Activated CD4-positive, alpha-beta T cell treated with anti-CD3 and anti-CD28 coated beads for 4 hours (primary cell): ENCODE data around the gene PCBP1.
A peak's percentile ranks its signal among the peaks of the same experiment; 100 is the strongest.
"Not testable (repeated sequence)": the region's sequence is repeated elsewhere in the genome, so short reads cannot be mapped to it uniquely, and the experiment has no call there.

Source experiments
- DNase-seq, 2 donors: peaks; one replicate each; pipeline ENCODE4 v3.0.0-alpha.2; 2020

Gene PCBP1

DNA sequence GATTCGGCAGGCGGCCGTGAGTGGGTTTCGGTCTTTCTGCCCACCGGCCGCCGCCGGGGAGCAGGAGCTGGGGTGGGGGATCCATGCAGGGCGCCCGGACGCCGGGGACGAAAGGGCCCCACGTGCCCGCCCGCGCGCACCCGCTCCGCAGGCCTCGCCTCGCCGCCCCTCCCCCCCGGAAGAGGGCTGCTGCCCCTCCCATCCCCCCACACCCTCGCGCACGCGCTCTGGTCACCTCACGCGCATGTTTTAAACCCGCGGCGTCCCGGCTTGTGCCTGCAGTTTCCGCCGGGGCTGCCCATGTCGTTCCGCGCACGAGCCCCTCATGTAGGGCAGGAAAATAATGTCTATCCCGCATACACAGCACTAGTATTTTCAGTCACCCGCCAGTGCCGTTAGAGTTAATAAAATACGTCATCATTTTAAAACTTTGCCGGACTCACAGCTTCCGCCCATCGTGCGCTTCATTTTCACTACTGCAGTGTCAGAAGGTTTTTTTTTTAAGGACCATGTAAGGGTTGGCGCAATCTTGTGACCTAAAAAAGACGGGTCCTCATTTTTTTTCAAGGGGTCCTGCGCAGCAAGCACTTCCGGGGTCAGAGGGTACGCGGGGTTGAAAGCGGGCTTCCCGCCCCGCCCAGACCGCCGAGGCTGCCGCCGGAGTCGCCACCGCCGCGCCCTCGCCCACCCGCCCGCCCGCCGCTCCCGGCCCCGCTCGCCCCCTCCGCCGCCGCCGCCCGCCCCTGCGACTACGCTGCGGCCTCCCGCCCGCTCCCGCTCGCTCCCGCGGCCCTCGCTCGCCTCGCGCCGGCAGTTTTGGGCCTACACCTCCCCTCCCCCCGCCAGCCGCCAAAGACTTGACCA, at the start of gene PCBP1:
Gene PCBP1 (plus strand): TSS at position 640 of the 864 bp plus-strand sequence. CDS start 267 bp downstream, outside the sequence.
- DNase-seq: peak; percentile 99

DNA sequence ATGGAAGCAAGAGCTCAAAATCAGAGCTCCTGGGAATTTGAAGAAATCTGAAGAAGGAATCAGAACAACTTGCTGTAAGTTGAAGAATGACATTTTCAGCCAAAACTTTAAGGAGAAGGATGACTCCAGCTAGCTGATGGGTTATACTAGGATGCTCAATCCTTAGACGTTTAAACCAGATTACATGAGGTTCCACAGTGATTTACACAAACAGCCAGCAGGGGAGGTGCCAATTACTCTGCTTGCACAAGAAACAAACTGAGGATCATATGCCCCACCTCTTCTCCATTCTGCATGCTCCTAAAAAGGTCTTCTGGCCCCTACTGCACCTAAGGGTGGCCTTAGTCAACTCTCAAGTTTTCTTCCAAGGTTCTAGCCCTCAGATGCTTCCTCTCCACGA, 47.9 kb upstream of the PCBP1 start:
- no peak for DNase-seq

DNA sequence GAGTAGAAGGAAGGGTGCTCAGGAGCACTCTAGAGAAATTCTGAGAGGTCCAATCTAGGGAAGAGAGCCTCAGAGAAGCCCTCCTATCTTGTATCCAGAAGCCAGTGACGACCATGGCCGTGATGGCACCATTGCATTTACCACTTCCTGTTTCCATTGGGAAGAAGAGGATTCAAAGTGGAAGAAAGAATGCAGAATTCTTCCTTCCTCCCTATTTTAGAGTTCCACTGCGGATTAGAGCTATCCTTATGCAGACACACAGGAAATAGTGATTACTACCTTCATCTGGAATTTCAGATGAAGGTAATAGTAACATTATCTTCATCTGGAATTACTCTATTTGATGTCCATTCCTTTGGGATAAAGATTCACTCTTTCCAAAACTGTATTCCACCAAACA, 45.6 kb upstream of the PCBP1 start:
- DNase-seq: no peak

DNA sequence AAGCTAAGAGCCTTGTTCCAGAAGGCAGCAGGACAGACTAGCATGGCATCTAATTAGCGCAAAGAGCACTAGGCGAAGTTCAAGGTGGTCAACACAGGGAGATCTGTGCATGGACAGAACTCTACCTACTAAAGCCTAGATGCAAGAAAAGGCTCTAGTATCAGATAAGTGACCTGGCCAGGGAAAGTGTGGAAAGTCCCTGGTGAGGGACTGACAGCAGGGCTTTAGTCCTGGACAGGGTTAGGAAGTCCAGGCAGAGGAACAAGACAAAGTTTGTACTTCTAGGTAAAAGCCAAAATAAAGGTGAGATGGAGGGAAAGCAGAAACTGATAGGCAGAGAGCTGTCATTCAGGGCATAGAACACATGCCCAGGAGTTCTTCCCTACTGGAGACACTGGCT, 45.0 kb upstream of the PCBP1 start:
- DNase-seq: no peak

DNA sequence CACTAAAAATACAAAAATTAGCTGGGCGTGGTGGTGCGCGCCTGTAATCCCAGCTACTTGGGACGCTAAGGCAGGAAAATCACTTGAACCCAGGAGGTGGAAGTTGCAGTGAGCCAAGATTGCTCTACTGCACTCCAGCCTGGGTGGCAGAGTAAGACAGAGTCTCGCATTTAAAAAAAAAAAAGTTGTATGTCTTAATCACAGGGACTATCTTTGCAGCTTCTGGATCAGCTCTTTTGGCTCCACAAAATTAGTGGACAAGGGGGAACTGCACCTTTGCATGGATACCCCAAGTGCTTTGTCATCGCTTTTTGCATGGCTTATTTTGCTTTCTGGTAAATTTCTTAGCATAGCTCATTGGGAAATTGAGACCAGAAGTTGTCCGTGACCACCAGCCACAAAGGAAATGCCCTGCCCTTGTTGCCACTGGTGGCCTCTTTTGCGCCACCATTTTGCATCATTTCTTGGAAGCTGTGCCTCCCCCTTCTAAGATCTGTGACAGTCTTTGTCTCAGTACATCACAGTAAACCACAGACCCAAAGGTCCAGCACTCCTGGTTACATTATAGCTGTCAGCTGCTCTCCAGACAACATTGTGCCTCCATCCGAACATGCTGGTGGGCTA, 43.9 kb upstream of the PCBP1 start:
- DNase-seq: peak in 1 of 2 donors; percentile 4

DNA sequence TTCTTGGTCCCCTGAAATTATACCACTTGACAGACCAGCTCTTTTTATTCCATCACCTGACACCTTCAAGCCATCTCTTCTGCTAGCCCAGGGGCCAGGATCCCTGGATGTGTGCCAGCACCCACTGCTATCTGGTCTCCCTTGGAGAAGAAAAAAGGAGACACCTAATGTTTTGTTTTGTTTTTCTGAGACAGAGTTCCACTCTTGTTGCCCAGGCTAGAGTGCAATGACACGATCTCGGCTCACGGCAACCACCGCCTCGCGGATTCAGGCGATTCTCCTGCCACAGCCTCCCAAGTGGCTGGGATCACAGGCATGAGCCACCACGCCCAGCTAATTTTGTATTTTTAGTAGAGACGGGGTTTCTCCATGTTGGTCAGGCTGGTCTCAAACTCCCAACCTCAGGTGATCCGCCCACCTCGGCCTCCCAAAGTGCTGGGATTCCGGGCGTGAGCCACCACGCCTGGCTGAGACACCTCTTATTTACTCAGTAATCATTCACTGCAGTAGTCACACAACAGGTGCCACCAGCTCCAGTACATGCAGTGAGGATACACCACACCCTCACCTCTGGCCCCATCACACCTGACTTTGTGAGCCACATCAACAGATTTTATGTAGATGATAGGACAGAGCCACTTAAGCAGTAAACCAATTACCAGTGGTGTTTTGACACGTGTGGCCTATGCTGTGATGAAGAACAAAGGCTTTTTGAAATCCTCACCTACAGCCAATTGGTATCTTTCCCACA, 42.8 kb upstream of the PCBP1 start:
- DNase-seq: no peak

DNA sequence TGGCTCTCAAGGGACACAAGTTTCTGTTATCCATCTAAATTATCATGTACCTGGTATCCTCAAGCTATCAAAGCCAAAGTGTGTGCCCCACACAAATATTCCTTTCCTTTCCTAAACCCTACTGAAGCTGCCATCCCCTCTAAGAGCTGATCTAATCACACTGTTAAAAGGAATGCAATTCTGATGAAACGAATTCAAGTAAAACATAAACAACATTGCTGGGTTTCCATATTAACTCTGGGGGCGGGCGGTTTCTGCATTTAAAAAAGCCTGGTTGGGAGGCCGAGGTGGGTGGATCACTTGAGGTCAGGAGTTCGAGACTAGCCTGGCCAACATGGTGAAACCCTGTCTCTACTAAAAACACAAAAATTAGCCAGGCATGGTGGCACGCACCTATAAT, 41.9 kb upstream of the PCBP1 start:
- DNase-seq: no peak

DNA sequence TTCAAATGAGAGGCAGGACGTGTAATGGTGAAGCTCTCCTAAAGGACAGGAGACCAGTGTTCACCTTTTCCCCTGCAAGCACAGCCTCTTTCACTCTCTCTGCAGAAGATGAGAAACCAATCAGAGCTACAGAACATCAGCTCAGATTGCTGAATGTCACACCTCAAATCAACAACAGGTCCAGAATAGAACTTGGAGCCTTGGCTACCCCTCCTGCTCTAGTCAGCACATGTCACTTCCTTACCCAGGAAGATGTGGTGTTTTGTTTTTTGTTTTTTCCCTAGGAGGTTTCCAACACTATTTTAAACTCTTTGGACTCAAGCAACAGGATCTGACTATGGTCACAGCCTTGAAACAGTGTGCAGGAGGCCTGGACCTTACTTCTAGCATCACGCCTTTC, 41.3 kb upstream of the PCBP1 start:
- DNase-seq: no peak

DNA sequence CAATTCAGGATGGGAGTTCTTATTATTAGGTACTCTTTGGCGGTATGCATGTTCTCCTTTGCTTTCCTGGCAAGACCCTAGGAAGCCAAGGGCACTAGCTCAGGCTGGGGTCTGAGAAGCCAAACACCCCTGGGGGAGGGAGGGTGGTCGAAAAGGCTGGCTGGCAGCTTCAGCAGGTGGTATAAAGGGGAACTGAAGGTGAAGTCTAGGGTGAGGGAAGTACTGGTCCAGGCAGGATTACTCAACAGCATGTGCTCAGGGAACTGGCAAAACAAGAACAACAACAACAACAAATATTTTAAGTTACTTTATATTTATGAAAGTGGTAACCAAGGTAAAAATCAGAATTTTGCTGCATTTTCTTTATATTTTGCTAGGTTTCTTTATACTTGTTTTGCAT, 40.7 kb upstream of the PCBP1 start:
- DNase-seq: no peak

DNA sequence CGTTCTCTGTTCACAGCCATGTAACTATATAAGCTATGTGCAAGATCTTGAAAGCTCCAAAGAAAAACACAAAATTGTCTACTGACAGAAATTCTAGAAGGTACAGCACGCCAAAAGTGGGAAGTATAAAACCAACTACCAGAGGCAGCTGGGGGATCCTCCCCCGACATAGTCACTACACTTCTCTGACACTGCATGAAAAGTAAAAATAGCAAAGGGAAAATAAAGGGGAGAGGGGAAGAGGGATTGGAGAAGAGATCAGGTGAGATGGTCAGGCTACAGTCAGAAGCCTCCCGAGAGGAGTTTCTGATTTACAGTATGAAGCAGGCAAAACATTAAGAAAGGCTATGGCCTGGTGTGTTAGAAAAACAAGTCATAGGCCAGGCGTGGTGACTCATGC, 39.8 kb upstream of the PCBP1 start:
- DNase-seq: no peak

DNA sequence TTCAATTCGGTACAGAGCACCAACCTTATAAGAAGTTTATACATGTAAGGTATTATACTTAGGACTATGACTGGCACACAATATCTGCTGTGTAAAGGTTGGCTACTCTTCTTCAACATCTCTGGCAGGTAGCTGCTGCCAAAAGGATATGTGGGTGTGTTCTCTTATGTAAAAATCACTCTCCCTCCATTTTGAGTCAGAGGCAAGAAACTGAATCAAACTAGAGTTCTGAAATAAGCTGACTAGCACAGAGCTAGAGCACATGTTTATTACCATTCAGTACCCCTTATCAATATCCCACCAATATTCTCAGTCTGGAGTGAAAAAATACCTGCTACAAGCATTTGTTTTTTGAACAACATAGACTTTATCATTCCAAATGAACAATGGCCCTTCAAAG, 38.0 kb upstream of the PCBP1 start:
- DNase-seq: no peak

DNA sequence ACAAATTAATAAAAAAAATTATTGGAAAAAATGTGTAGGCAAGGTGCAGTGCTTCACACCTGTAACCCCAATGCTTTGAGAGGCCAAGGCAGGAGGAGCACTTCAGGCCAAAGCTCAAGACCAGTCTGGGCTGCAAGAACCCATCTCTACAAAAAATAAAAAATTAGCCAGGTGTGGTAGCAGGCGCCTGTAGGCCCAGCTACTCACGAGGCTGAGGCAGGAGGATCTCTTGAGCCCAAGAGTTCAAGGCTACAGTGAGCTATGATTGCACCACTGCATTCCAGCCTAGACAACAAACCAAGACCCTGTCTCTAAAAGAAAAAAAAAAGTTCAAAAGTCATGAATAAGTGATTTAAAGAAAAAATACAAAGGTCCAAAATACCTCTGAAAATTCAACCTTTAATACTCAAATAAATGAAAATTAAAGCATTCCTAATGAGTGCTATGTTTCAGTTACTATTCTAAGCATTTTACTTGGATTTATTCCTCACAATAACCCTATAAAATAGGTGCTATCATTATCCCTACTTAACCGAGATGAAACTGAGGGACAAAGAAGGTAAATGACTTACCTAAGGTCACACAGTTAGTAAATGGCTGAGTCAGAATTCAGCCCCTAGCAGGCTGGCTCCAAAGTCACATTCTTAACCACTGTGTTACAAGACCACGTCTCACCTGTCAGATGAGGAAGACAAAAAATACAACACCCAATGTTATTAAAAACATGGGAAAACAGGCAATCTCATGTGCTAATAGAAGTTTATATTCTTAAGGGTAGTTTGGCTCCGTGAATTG, 36.4 kb upstream of the PCBP1 start:
- no peak for DNase-seq

DNA sequence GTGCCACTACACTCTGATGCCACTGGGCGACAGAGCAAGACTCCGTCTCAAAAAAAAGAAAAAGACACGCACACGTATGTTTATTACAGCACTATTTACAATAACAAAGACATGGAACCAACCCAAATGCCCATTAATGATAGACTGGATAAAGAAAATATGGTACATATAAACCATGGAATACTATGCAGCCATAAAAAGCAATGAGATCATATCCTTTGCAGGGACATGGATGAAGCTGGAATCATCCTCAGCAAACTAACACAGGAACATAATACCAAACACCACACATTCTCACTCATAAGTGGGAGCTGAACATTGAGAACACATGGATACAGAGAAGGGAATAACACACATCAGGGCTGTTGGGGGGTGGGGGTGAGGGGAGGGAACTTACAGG, 32.0 kb upstream of the PCBP1 start:
- not testable (repeated sequence) for DNase-seq

DNA sequence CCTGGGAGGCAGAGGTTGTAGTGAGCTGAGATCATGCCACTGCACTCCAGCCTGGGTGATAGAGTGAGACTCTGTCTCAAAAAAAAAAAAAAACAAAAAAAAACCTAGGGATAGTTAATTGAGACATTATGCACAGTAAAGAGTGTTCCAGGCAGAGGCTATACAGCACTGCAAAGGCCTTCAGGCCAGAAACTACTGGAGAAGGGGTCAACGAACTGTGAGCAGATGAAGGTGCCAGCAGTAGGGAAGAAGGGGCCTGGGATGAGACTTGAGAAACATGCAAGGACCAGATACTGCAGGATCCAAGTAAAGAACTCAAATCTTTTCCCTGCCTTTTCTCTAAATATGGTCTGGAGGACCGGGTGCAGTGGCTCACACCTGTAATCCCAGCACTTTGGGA, 26.0 kb upstream of the PCBP1 start:
- no peak for DNase-seq

DNA sequence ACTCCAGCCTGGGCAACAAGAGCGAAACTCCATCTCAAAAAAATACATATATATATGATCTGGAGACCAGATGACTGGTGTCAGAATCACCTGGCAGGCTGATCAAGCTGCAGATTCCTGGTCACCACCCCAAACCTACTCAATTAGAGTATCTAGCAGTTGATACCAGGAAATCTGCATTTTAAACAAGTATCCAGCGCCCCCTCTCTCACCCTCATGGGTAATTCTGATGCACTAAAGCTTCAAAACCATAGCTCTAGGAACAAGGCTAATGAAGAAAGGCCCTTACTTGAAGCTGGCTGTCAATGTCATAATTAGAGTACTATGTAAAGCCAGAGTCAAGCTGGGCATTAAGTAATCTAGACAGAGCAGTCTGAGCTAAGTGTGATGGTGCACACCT, 25.0 kb upstream of the PCBP1 start:
- no peak for DNase-seq

DNA sequence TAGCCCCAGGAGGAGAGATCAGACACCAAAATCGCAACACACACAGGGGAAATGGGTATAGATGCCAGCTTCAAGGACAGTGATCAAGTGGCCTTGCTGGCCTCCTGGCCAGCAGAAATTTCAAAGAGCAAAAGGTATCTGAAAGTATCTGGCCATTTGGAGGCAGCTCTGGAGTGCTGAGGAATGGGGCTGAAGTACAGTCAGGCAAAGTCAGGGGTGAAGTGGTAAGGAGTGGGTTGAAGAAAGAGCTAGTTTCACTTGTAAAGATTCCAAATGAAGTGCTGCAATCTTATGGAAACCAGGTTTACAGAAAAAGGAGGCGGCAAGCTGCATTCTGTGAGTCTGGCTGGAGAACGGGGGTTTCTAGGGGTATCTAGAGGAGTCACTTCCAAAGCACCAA, 19.2 kb upstream of the PCBP1 start:
- no peak for DNase-seq

DNA sequence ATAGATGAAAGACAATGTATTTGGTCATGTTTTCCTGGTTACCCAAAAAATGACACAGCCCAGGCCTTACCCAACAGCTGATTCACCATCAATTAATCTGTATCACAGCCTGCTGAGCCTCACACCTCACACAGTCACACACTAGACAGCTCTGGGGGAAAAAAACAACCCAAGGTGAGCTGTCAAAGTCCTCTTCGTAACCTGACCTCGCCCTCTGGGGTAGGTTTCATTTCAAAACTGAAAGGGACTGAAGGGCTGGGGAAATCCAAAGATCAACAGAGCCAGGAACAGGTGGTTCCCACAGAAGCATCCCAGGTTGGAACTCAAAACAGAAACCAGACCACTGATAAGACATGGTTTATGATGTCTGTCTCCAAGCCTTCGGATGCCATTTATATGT, 18.2 kb upstream of the PCBP1 start:
- peak; percentile 74 to 78 for DNase-seq

DNA sequence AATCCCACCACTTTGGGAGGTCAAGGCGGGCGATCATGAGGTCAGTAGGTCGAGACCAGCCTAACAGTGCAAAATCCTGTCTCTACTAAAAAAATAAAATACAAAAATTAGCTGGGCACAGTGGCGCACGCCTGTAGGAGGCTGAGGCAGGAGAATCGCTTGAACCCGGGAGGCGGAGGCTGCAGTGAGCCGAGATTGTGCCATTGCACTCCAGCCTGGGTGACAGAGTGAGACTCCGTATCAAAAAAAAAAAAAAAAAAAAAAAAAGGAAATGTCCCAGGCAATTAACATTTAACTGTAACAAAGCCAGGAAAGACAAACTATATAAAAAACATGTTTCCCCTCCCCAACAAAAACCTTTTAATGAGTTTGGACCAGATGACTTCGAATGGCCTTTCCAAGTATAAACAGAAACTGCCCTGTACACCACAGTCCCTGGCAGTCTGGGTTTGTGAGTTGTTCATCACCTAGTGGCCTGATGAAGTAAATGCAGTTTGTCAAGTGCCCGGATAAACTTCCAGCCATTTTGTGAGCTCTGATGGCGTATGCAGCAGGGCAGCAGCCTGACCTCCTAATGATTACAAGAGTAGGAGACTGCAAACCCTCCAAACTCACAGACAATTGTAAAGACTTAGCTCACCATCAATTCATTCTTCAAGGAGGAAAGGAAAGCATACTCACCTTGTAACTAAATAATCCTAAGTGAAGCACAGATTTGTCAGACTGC, 16.6 kb upstream of the PCBP1 start:
- peak; percentile 59 to 62 for DNase-seq

DNA sequence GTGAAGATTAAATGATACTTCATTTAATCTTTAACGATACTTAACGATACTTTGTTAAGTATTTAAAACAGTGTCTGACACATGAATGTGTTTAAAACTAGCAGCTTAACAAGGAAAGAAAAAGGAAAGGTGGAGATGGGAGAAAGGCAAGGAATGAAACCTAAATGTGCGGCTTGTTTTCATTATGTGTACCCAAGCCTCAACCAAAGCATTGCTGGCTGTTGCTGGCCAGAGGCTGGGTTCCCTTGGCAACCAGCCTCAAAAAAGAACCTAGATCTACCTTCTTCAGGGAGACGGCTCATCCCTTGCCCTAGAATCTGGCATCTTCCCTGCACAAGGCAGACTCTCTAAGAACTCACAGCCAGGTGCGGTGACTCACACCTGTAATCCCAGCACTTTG, 13.8 kb upstream of the PCBP1 start:
- DNase-seq: no peak

DNA sequence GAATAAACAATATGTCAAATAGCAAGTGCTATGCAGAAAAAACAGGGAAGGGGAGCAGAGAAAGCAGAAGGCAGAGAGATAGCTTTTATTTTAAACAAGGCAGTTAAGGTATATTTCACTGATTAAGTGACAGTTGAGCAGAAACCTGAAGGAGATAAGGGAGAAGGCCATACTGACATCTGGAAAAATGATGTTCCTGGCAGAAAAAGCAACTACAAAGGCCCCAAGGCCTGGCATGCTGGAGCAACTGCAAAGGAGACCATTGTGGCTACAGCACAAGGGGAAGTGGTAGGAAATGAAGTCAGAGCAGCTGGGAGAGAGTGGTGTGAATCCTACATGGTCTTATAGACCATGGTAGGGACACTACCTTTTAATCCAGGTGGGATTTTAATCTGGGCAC, 8.9 kb upstream of the PCBP1 start:
- no peak for DNase-seq

DNA sequence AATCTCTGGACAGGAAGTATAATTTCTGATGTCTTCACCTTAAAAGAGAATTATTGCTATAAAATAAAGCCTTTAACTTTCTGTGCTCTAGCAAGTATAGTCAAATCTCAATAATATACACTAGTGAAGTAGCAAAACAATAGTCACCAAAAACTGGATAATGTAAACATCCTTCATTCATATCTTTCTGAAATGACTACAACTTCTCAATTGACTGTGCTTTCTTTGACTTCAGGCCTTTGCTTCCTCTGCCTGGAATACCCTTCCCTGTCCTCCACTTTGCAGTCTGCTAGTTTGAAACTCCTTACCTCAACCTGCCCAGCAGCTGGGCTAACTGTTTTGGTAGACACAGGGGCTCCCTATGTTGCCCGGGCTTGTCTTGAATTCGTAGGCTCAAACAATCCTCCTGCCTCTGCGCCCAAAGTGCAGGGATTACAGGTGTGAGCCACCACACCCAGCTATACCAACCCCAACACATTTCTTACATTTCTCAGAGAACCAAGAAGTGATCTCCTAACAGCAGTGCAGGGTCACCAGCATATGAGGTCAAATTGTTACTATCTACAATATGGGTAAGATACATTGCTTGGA, 6.6 kb upstream of the PCBP1 start:
- no peak for DNase-seq

DNA sequence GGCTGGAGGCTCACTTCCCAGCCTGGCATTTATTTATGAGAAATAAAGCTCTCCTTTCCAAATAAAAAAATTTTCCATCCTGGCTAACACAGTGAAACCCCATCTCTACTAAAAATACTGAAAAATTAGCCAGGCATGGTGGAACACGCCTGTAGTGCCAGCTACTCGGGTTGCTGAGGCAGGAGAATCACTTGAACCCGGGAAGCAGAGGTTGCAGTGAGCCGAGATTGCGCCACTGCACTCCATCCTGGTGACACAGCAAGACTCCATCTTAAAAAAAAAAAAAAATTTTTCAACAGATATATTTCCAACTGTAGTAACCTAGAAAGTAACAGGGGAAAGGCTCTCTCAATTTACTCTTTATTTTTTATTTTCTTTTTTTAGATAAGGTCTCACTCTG, 6.1 kb upstream of the PCBP1 start:
- DNase-seq: no peak
